NCI-H460 (cell line): ENCODE results near the gene UST. TPM values are rescaled to one million over a fixed set of nuclear protein-coding genes. Genes with fewer than 3 reads are reported as not detected.
"Not testable (repeated sequence)": the region's sequence is repeated elsewhere in the genome, so short reads cannot be mapped to it uniquely, and the experiment has no call there.

Experiments used
- DNase-seq: peaks from one replicate; pipeline ENCODE4 v3.0.0-alpha.2; 2016; ENCODE audit warnings: low read depth; ENCODE audit errors: extremely low read depth
- total RNA-seq: library from RNA; depleted of rRNA; stranded (reverse); fragments of >200 nt; shearing (Covaris generic); gene quantifications from 2 replicates; pipeline ENCODE4 v1.2.3, GENCODE V29; 2014

UST gene
- total RNA-seq, 1 experiment from 2014 or later, result 0.12 TPM

GRCh38 chr6:148934539-148934938 lies 187.7 kb downstream of the UST start:
- DNase-seq, result no peak

DNA sequence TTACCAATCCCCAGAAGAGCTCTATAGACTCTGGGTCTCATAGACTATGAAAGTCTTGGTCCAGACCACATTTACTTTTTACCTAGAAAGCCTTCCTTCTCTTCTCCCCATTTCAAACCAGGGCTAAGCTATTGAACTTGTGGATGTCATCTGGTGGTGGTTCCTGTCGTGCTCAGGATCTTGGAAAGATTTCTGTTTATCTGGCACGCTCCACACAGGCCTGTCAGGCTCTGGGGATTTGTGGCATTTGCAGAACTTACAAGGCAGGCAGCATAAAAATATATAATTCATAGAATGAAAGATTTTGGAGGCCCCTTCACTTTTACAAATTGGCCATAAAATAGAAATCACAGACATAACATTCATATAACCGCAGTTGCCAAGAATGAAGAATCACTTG lies 188.1 kb downstream of the UST start:
- no peak for DNase-seq

DNA sequence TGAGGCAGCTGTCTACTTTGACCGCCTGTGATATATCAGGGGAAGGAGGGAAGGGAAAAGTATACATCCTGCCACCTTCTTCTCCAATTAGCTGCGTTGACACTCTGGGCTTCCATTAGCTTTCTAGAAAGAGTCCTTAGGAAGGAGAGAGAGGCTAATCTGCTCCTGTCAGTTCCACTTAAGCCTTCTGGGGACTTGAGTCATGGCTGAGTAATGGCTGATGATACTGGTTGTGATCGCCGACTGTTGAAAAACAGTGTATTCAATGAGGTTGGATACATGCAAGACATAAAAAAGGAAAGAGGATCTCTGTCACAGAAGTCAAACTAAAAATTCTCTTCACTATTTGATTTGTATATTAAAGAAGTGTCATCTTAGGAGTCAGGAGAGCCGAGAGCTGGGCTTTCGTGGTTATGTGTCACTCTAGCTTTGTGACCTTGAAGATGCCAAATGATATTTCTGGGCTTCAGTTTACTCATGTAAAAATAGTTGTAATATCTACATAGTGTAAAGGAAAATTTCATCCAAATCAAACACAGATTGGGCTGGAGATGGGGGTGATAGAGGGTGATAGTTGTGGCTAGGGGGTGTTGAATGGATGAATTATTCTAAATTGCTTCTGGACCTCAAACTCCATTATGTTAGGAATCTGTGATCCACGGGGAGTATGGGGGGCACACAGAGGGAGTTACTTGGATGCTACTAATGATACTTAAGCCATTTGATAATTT lies 189.0 kb downstream of the UST start:
- no peak for DNase-seq

GRCh38 chr6:148943451-148943850 lies 196.6 kb downstream of the UST start:
- no peak for DNase-seq

- no peak for DNase-seq
Measured at GRCh38 chr6:148944608-148945007, 197.8 kb downstream of the UST start.

DNA sequence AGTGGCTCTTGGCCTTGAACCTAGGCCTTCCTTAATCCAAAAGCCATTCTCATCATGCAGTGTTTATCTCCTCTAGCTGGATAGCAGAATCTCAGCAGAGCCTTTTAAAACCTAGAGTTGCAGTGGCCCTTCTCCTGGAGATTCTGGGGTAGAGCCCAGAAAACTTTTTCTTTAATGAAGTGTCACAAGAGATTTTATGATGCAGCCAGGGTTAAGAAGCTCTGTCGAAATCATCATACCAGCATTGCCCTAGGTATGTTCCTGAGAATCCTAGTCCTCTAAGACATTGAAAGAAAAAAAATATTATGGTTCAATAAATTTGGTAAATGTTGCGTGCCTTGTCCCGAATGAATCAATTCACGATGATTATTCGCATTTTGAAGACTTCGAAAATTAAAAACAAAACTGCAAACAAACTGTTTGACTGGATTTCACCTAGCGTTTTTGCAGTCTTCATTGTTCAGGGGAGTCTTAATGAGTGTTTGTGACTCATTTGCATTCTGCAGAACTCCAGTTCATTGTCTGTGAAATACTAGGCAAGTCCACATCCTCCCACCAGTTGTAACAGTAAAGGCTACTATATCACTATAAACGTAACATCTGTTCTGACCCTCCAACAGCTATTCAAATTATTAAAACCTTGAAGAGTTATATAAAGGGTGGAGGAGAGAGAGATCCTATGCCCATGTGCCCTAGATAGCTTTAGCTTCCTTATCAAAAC lies 198.6 kb downstream of the UST start:
- DNase-seq, result no peak

GRCh38 chr6:148947621-148948444 lies 201.0 kb downstream of the UST start:
- peak; percentile 60 for DNase-seq

- no peak for DNase-seq
Measured at GRCh38 chr6:148951662-148952061, 204.8 kb downstream of the UST start.

- no peak for DNase-seq
Measured at GRCh38 chr6:148952147-148953035, 205.6 kb downstream of the UST start.

DNA sequence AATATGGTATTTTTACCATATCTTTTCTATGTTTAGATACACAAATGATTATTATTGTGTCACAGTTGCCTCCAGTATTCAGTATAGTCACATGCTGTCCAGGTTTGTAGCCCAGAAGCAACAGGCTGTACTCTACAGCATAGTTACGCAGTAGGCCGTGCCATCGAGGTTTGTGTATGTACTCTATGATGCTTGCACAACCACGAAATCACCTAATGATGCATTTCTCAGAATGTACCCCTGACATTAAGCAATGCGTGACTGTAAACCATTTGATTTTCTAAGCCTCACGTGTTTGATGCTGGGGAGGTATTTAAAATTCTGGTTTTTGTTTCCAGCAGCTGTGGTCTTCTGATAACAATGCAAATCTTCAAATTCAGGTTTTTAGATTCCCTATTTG lies 207.6 kb downstream of the UST start:
- no peak for DNase-seq

GRCh38 chr6:148954934-148955333 lies 208.1 kb downstream of the UST start:
- DNase-seq, result no peak

DNA sequence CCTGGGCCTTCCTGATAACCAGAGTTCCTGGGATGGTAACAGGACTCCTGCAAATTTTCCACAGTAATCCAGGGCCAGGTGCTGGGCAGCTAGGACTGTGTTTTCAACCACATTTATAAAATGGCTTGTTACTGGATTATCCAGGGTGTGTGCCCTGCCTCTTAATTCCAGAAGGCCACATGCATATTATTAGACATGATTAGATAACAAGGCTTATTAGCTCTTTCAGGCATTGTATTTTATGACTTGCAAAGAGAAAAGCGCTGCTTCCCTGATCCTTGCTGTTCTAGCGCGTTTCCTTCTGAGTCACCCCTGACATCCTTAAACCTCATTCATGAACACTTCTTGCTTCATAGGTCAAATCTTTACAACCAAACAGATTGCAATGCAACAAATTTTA lies 208.6 kb downstream of the UST start:
- DNase-seq, result no peak

DNA sequence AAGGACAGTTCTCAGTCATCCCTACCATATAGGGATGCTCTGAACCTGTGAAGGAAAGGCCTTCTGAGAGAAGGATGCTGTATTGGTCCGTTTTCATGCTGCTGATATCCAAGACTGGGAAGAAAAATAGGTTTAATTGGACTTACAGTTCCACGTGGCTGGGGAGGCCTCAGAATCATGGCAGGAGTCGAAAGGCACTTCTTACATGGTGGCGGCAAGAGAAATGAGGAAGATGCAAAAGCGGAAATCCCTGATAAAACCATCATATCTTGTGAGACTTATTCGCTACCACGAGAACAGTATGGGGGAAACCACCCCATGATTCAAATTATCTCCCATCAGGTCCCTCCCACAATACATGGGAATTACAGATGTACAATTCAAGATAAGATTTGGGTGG lies 209.3 kb downstream of the UST start:
- DNase-seq, result not testable (repeated sequence)

DNA sequence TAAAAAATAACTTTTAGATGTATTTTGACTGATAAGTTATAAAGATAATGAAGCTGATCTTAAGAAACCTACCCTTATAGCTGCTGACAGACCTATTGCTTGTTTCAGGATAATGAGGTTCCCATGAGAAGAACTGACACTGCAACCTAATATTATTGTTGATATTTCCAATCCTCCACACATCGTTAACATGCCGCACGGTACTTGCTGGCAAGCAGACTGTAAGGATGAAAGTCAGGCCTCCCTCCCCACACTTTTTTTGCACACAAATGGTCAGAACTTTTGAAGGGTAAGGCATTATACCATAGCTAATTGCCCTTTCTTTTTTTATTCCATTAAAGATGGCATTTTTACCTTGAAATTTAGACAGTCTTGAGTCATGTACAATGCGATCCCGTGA lies 210.9 kb downstream of the UST start:
- DNase-seq, result no peak

DNA sequence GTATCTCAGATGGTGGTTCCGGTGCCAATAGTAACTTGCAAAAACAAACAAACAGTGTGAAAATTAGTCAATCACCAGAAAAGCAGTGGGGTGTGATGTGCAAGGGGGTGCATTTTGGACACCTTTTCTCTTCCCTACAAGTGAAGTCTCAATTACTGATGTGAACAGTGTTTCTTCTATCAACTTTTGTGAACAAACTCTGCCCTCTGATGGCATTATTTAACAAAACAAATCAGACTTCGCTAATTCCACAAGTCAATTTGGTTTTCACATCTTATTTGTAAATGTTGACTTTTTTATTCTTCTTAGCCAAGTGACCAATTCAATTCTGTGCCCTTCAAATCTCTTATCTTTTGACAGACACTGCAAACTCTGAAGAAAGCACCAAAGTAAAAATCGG lies 212.2 kb downstream of the UST start:
- no peak for DNase-seq

DNA sequence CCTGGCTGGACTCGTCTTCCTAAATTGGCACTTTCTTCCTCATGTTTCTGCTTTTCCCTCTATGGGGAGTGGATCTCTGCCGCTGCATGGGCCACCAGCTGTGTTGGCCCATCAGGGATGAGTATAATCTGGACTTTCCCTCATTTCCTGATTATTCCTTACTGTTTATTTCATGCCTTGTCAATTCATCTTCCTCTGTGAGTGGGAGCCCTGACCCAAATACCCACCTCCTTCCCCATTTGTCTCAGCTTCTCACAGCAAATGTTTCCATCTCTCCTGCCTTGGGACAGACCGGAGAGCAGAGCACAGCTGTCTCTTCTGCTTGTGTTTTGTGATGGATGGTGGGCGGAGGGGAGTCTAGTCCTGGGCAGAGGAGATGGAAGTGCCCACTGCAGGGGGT lies 212.7 kb downstream of the UST start:
- DNase-seq, result no peak

DNA sequence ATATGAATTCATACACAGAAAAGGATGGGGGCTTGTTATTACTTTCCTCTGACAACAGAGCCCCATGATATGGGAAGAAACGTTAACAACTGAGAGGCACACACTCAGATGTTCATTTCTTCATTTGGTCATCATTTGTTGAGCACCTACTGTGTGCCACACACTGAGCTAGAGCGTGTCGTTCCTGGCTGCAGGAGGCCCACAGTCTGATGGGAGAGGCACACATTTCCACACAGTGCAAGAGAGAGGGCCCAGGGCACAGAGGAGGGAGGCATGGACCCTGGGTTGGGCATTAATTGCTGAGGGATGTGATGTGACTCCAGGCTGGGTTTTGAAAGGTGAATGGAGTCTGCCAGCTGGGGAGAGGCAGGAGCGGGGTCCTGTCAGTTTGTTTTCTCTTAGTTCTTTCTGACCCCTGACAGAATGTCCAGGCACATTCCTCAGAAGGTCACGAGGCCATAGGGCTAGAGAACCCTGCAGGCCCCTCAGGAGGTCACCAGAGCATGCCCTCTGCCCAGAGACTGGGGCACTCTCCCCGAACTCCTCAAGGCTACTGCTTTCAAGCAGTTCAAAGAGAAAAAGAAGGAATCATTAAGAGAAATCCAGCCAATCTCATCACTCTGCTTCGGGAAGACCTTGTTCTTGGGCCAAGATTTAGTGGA lies 216.2 kb downstream of the UST start:
- no peak for DNase-seq

- DNase-seq, result no peak
Measured at GRCh38 chr6:148963738-148964137, 216.9 kb downstream of the UST start.

GRCh38 chr6:148964467-148964866 lies 217.6 kb downstream of the UST start:
- no peak for DNase-seq

DNA sequence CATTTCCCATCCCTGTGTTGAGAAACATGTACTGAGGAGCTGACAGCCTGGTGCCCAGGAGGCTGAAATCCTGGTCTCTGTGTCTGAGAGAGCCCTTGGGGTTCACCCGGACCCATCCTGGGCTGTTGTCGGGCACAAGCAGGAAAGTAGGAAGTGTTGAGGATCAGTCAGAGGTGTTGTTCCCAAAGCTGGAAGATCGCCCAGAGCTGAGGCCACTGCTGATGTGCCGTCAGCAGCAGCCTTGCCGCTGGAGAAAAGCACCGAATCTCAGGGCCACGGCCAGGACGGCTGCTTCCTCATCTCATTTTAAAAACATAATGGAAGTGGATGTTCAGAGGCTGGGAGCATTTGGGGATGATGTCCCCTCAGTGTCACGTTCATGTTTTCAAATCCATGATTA lies 218.5 kb downstream of the UST start:
- no peak for DNase-seq
